GM12864 (cell line): Measurements from ENCODE around the gene HIC1.
"Not testable (repeated sequence)": the region's sequence is repeated elsewhere in the genome, so short reads cannot be mapped to it uniquely, and the experiment has no call there.

Experiments used
- DNase-seq: peaks from one replicate; pipeline ENCODE4 v3.0.0-alpha.2; 2011; ENCODE audit warnings: low read depth
- H3K4me3 ChIP-seq: 2 replicates; pipeline ENCODE4 v1.5.1; 2011; ENCODE audit warnings: mild to moderate bottlenecking, low read depth, low read length, control low read depth
- TF ChIP-seq, protein P1 (sequence below): IDR thresholded peaks from 2 replicates; pipeline ENCODE4 v1.5.1; 2011; ENCODE audit warnings: low read depth, mild to moderate bottlenecking, moderate library complexity, low read length, control low read depth, inconsistent platforms; ENCODE audit errors: missing control alignments

HIC1 gene, protein sequence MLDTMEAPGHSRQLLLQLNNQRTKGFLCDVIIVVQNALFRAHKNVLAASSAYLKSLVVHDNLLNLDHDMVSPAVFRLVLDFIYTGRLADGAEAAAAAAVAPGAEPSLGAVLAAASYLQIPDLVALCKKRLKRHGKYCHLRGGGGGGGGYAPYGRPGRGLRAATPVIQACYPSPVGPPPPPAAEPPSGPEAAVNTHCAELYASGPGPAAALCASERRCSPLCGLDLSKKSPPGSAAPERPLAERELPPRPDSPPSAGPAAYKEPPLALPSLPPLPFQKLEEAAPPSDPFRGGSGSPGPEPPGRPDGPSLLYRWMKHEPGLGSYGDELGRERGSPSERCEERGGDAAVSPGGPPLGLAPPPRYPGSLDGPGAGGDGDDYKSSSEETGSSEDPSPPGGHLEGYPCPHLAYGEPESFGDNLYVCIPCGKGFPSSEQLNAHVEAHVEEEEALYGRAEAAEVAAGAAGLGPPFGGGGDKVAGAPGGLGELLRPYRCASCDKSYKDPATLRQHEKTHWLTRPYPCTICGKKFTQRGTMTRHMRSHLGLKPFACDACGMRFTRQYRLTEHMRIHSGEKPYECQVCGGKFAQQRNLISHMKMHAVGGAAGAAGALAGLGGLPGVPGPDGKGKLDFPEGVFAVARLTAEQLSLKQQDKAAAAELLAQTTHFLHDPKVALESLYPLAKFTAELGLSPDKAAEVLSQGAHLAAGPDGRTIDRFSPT

DNA sequence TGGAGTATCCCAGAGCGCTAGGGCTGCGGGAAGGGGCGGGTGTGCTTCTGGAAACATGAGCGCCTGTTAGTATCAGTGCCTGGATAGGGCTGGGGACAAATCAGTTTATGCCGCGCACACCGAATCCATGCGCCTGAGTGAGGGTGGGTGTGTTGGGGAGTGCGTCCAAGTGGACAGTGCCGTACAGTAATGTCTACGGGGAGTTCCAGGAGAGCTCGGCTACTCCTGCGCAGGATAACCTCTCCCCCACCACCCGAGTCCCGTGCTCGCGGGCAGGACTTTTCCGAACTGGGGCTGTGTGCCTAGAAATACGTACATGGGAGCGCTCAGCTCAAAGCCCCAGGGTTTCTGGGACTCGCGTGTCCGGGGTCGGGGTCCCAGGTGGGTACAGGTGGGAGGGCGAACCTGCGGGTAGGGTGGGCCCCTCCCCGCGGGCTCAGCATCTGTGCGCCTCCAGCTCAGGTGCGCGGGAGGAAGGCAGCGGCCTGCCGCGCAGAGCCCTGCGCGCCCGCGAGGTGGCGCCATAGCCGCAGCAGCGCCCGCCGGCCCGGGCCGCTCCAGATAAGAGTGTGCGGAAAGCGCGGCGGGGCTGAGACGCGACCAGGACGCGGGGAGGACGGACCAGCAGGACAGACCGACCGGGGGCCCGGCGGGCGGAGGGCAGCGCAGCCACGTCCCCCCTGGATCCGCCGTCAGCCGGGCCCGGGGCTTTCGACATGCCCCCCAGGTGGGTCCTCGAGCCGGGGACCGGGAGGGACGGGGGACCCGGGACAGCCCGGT lies at the start of gene HIC1:
Gene HIC1 (plus strand): TSS at position 592 of the 780 bp plus-strand sequence. CDS start 1,588 bp downstream, outside the sequence.
- TF ChIP-seq, protein P1, sequence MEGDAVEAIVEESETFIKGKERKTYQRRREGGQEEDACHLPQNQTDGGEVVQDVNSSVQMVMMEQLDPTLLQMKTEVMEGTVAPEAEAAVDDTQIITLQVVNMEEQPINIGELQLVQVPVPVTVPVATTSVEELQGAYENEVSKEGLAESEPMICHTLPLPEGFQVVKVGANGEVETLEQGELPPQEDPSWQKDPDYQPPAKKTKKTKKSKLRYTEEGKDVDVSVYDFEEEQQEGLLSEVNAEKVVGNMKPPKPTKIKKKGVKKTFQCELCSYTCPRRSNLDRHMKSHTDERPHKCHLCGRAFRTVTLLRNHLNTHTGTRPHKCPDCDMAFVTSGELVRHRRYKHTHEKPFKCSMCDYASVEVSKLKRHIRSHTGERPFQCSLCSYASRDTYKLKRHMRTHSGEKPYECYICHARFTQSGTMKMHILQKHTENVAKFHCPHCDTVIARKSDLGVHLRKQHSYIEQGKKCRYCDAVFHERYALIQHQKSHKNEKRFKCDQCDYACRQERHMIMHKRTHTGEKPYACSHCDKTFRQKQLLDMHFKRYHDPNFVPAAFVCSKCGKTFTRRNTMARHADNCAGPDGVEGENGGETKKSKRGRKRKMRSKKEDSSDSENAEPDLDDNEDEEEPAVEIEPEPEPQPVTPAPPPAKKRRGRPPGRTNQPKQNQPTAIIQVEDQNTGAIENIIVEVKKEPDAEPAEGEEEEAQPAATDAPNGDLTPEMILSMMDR = peak; percentile 81
- peak within 1 kb of the TSS; percentile 75 for H3K4me3 ChIP-seq
- no peak for DNase-seq

DNA sequence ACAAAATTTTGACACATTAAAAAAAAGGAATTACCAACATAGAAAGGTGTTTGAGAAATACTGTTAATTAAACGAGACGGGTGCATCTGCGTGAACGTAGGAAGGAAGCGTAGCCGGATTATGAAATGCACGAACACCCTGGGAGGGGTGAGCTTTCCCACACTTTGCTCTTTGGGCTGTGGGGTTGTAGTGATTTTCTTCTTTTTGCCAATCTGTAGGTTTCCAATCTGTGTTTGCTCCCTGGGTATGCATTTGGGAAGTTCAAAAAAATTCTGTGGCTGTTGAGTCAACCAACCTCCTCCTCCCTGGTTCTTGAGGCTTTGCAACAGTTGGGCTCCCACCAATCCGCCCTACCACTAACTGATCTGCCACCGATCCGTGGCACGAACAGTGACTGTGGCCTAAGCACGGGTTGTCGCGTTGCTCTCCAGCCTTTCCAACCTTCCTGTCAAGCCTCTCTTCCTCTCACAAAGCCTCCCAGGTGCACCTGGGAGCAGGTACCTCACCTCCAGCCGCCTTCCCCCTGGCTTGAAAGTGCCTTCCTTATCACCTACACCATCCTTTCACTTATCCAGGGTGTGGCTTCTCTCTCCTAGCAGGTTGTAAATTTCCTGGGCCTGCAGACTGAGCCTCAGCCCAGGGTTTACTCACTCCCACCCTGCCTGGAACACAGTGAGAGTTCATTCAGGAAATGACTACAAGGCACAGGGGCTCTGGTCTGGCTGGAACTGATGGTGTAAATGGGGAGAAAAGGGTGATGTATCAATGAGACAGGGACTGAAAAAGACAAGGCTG lies 46.4 kb upstream of the HIC1 start:
- H3K4me3 ChIP-seq = no peak overlapping the region
- TF ChIP-seq, protein P1 = no peak
- DNase-seq = no peak

DNA sequence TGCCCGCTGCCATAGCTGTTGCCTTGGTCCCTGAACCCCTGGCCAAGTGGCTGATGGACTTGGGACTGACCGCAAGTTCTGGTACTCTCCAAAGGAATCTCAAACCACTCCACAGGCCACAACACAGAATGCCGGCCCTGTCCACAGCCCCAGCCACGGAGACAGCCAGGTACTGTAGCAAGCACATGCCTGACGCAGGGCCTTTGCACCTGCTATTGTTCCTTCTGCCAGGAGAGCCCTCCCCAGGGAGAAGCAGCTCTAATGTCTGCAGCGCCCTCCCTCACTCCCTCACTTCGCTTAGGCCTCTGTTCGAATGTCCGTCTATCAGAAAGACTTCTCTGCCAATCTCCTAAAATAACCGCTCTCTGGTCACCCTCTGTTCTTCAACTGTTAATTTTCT lies 45.2 kb upstream of the HIC1 start:
- TF ChIP-seq, protein P1 = no peak
- DNase-seq = no peak
- no peak overlapping the region for H3K4me3 ChIP-seq

DNA sequence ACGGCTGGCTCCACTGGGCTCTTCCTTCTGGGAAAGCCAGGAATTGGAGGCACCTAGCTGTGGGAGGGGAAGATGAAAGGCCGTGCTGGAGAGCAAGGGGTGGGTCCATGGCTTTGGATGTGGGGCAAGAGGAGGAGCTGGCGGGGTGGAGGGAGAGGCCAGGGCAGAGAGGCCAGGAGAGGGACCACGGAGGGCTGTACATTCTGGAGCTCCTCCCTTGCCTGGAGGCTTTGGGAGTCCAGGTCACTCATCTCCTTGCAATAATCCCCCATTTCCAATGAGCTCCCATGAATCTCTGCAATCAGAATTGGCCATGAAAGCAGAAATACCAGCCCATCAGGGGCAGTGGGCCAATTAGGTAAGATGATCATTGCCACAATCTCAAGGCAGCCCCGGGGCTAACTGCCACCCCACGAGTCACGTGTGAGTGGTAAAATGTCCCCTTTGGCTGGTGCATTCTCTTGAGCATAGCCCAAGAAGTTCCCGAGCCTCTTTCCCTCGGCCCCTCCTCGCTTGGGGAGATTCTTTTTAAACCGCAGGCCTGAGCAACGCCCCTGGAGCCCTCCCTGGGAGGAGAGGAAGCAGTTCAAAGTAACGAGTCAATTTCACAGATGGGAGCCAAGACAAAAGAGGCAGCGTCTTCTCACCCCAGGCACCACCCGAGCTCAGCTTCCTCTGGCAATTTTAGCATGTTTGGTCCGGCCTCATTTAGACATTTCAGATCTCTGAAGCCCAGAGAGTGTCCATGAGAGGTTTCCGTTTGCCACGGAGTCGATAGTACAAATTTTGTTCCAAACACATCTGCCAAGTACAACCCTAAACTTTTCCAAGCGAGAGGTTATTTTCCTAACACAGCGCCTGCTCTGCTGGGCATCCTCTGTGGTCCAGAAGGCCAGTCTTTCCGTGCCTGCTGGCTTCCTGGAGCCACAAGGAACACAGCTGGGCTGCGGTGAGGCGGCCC lies 43.2 kb upstream of the HIC1 start:
- DNase-seq = no peak
- TF ChIP-seq, protein P1 = no peak
- H3K4me3 ChIP-seq = no peak overlapping the region

DNA sequence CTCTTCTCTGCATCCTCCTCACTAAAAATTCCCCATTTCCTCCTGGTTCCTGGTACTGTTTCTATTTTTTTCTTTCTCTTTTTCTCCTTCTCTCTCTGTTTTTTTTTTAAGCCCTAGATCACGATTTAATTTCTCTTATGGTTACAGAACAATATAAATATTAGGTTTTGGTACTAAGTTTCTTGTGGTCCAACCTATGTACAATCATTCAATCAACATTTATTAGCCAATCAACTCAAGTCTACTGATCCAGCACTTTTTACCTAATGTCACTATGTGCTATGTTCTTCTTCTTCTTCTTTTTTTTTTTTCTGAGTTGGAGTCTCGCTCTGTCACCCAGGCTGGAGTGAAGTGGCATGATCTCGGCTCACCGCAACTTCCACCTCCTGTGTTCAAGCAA lies 42.4 kb upstream of the HIC1 start:
- TF ChIP-seq, protein P1 = no peak
- no peak for DNase-seq
- no peak overlapping the region for H3K4me3 ChIP-seq

DNA sequence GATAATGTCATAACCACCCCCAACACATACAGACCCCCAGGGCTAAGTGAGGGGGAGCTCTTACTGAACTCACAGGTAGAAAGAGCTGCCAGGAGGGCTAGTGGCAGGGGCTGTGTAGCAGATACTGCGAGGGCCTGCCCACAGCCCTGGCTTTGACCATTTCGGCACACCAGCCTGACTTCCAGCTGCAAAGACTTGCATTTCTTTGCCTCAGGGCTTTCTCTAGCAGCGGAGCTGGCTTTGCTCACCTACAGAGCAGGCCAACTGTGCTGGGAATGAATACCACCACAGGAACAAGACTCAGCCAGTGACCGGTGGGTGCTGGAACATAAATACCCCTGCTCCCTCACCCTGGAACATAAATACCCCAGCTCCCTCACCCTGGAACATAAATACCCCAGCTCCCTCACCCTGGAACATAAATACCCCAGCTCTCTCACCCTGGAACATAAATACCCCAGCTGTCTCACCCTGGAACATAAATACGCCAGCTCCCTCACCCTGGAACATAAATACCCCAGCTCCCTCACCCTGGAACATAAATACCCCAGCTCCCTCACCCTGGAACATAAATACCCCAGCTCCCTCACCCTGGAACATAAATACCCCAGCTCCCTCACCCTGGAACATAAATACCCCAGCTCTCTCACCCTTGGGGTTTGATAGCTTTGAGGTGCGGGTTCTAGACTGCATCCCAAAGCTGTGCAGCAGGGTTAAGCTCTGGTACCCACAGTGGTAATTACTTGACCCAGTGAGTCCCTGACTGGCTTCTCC lies 41.5 kb upstream of the HIC1 start:
- not testable (repeated sequence) for DNase-seq

More for the DNA sequence above, 41.5 kb upstream of the HIC1 start:
- H3K4me3 ChIP-seq = not testable (repeated sequence)
